Keratinocyte (primary cell): ENCODE results near the gene DHRS12. TPM values are rescaled to one million over a fixed set of nuclear protein-coding genes. Genes with fewer than 3 reads are reported as not detected.

ENCODE experiments used
- DNase-seq: peaks from one replicate; pipeline ENCODE4 v3.0.0-alpha.2; 2011; ENCODE audit warnings: low read depth, missing footprints, low spot score
- FAIRE-seq: peaks from 2 replicates; lab custom pipeline; 2011; peaks lifted over from hg19 to GRCh38; lab: Jason Lieb, UNC
- H2AFZ ChIP-seq: 2 replicates; pipeline ENCODE4 v1.6.0; 2012; ENCODE audit warnings: low read length, control low read depth, inconsistent platforms; ENCODE audit not compliant: control insufficient read depth
- H3K27ac ChIP-seq: 2 replicates; pipeline ENCODE4 v1.5.1; 2011; ENCODE audit warnings: low read length; ENCODE audit not compliant: control insufficient read depth, insufficient read depth
- H3K27me3 ChIP-seq: 3 replicates; pipeline ENCODE4 v1.6.0; 2011; ENCODE audit warnings: low read length; ENCODE audit not compliant: control insufficient read depth, insufficient read depth; ENCODE audit errors: extremely low read depth
- H3K36me3 ChIP-seq, 2 experiments: 2 replicates in 1 of 2; 3 replicates in 1 of 2; pipeline ENCODE4 v1.5.1; 2011; ENCODE audit warnings: low read length in 2 of 2, mild to moderate bottlenecking in 1 of 2; ENCODE audit not compliant: control insufficient read depth in 2 of 2, insufficient read depth in 2 of 2; ENCODE audit errors: extremely low read depth in 1 of 2
- H3K4me1 ChIP-seq: 3 replicates; pipeline ENCODE4 v1.5.1; 2011; ENCODE audit warnings: low read length; ENCODE audit not compliant: control insufficient read depth, insufficient read depth; ENCODE audit errors: extremely low read depth
- H3K4me2 ChIP-seq: 3 replicates; pipeline ENCODE4 v1.6.0; 2011; ENCODE audit warnings: low read depth, low read length; ENCODE audit not compliant: control insufficient read depth, insufficient read depth; ENCODE audit errors: extremely low read depth
- H3K4me3 ChIP-seq, 3 experiments: fragments of 200-600 bp in 1 of 3; sonication (generic) in 1 of 3; 2 replicates in 2 of 3; 3 replicates in 1 of 3; pipeline ENCODE4 v1.5.1; 2011 to 2016; ENCODE audit warnings: low read length in 3 of 3, mild to moderate bottlenecking in 3 of 3, control low read depth in 2 of 3, inconsistent platforms in 1 of 3, low read depth in 1 of 3, mixed read lengths in 1 of 3, mixed run types in 1 of 3, moderate library complexity in 1 of 3; ENCODE audit not compliant: control insufficient read depth in 2 of 3, insufficient read depth in 2 of 3; ENCODE audit errors: extremely low read depth in 1 of 3
- H3K79me2 ChIP-seq: 2 replicates; pipeline ENCODE4 v1.6.0; 2012; ENCODE audit warnings: low read length; ENCODE audit not compliant: control insufficient read depth, insufficient read depth
- H3K9ac ChIP-seq: 3 replicates; pipeline ENCODE4 v1.6.0; 2011; ENCODE audit warnings: low read length; ENCODE audit not compliant: control insufficient read depth, insufficient read depth; ENCODE audit errors: extremely low read depth
- H3K9me1 ChIP-seq: 3 replicates; pipeline ENCODE4 v1.6.0; 2011; ENCODE audit warnings: low read length; ENCODE audit not compliant: control insufficient read depth, insufficient read depth; ENCODE audit errors: extremely low read depth
- H3K9me3 ChIP-seq: 2 replicates; pipeline ENCODE4 v1.5.1; 2012; ENCODE audit warnings: low read depth, low read length; ENCODE audit not compliant: control insufficient read depth
- H4K20me1 ChIP-seq: 3 replicates; pipeline ENCODE4 v1.6.0; 2011; ENCODE audit warnings: low read length; ENCODE audit not compliant: control insufficient read depth, insufficient read depth; ENCODE audit errors: extremely low read depth
- EZH2 ChIP-seq: IDR thresholded peaks from one replicate; pipeline ENCODE4 v1.6.1; 2012; ENCODE audit warnings: inconsistent platforms, mild to moderate bottlenecking, low read length, moderate library complexity
- dilution Hi-C: fragments of 300-500 bp; cut with MboI; formaldehyde crosslinking; loops from one replicate; pipeline ENCODE4 v1.7.0; 2020; ENCODE audit warnings: low sequenced_read_pairs; ENCODE audit not compliant: extremely low pct_ligation_motif_present
- polyA plus RNA-seq, 5 experiments: library from polyadenylated mRNA; depleted of rRNA in 3 of 5; stranded (reverse) in 3 of 5; stranded (forward) in 1 of 5; unstranded in 1 of 5; fragments of >200 nt; gene quantifications; 1 replicate in 1 of 5; 2 replicates in 3 of 5; 3 replicates in 1 of 5; pipeline versions ENCODE4 v1.2.1 to v1.2.3, GENCODE V29; 2011 to 2012; ENCODE audit warnings: missing spikeins in 2 of 5, low read depth in 1 of 5, low replicate concordance in 1 of 5
- TF ChIP-seq, protein P1 (sequence below), 3 experiments: IDR thresholded peaks in 1 of 3; conservative IDR thresholded peaks in 1 of 3; optimal IDR thresholded peaks in 1 of 3; 2 replicates in 2 of 3; 3 replicates in 1 of 3; pipeline versions ENCODE3 to v1.5.1; 2011; ENCODE audit warnings: low read length in 3 of 3, mild to moderate bottlenecking in 3 of 3, moderate library complexity in 2 of 3, control low read depth in 1 of 3, inconsistent platforms in 1 of 3; ENCODE audit not compliant: insufficient read depth in 2 of 3; ENCODE audit errors: extremely low read depth in 1 of 3

DHRS12 gene
- polyA plus RNA-seq, 1 donor (not counting 4 experiments of a cell fraction or from before 2014, with no cell fraction given) = 6.1 TPM

DNA sequence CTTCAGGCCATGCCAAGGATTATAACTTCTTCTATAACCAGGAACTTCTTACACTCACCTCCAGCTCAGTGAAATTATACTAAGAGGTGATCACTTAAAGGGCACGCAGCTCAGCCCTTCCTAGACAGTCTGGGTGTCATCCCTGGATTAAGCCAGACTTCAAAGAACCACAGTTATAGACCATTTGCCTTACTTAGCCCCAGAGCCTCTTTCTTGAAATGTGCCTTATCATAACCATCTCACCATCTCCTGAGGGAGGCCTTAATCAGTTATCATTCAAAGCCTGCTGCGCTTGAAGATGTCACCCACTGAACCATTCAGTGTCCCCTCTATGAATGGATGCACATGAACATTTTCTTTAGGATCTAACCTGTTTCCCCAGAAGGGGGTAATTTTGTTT, 10.1 kb upstream of the DHRS12 start:
- Histone ChIP-seq H3K27me3 (peaks cover 11% of the 10 kb centered on the region), H3K36me3 (no peaks in the 10 kb centered on the region), H4K20me1 (no peaks in the 10 kb centered on the region), H3K79me2 (no peaks in the 10 kb centered on the region), H3K9ac (no peak overlapping the region), H2AFZ (no peak overlapping the region), H3K9me3 (no peaks in the 10 kb centered on the region), H3K4me1 (peaks cover 25% of the 10 kb centered on the region), H3K27ac (no peak overlapping the region), H3K4me2 (no peak overlapping the region), H3K4me3 (no peak overlapping the region), H3K9me1 (no peaks in the 10 kb centered on the region)
- TF ChIP-seq, protein P1, sequence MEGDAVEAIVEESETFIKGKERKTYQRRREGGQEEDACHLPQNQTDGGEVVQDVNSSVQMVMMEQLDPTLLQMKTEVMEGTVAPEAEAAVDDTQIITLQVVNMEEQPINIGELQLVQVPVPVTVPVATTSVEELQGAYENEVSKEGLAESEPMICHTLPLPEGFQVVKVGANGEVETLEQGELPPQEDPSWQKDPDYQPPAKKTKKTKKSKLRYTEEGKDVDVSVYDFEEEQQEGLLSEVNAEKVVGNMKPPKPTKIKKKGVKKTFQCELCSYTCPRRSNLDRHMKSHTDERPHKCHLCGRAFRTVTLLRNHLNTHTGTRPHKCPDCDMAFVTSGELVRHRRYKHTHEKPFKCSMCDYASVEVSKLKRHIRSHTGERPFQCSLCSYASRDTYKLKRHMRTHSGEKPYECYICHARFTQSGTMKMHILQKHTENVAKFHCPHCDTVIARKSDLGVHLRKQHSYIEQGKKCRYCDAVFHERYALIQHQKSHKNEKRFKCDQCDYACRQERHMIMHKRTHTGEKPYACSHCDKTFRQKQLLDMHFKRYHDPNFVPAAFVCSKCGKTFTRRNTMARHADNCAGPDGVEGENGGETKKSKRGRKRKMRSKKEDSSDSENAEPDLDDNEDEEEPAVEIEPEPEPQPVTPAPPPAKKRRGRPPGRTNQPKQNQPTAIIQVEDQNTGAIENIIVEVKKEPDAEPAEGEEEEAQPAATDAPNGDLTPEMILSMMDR (optimal IDR thresholded peaks at IDR 0.05 in 1 of 3, IDR thresholded peaks at IDR 0.05 in 1 of 3, conservative IDR thresholded peaks at IDR 0.05 in 1 of 3; ENCODE audit: extremely low read depth in 1 of 3, insufficient read depth in 2 of 3, low read length in 3 of 3) = no peak
- TF ChIP-seq EZH2 = no peak
- no peak for FAIRE-seq
- DNase-seq = no peak
- dilution Hi-C loops = no loop called here

DNA sequence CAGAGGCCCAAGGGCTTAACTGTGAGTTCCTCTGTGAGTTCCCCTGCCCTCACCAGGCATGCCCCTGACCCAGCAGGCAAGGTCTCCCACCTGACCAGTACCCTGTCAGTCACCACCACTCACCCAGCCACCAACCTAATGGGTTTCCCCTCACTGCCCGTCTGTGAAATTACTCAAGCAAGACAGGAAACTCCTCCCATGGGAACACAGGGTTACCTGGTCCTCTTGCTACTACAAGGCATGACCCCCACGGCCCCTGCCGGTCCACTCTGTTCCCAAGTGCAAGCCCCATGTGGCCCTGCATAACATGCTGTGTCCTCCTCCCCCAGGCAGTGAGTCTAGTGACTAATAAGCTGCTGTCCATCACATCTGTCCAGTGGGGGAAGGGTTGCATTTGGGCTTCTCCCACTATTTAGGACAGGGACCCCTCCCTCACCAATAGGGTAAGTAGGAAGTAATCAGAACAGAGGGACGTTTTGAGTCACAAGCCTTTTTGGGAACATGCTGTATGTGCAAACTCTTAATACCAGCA, 8.0 kb upstream of the DHRS12 start:
- DNase-seq = no peak

More for the DNA sequence above, 8.0 kb upstream of the DHRS12 start:
- Histone ChIP-seq H3K79me2 (no peaks in the 10 kb centered on the region), H3K9me1 (no peaks in the 10 kb centered on the region), H3K9me3 (no peaks in the 10 kb centered on the region), H4K20me1 (no peaks in the 10 kb centered on the region), H2AFZ (no peak overlapping the region), H3K36me3 (no peaks in the 10 kb centered on the region), H3K4me1 (peaks cover 21% of the 10 kb centered on the region), H3K27me3 (peaks cover 5% of the 10 kb centered on the region), H3K4me3 (no peak overlapping the region), H3K4me2 (no peak overlapping the region), H3K27ac (no peak overlapping the region), H3K9ac (no peak overlapping the region)
- TF ChIP-seq EZH2 = no peak
- TF ChIP-seq, protein P1 (optimal IDR thresholded peaks at IDR 0.05 in 1 of 3, IDR thresholded peaks at IDR 0.05 in 1 of 3, conservative IDR thresholded peaks at IDR 0.05 in 1 of 3; ENCODE audit: extremely low read depth in 1 of 3, insufficient read depth in 2 of 3, low read length in 3 of 3) = no peak
- dilution Hi-C loops = no loop called here
- FAIRE-seq = no peak
